Psoas muscle (tissue), 8 donors: Measurements from ENCODE around the gene FRMD6. TPM values are rescaled to one million over a fixed set of nuclear protein-coding genes. Genes with fewer than 3 reads are reported as not detected.

Experiments
- ATAC-seq, 4 donors: fragments of 200-7000 bp; cut with Tn5 transposase; one replicate each; pipeline ENCODE4 v1.9.1; 2020; ENCODE audit warnings: moderate library complexity in 3 of 4, mild to moderate bottlenecking in 2 of 4
- DNase-seq, 2 donors: peaks; one replicate each; pipeline ENCODE4 v3.0.0-alpha.2; 2020
- H3K27ac ChIP-seq: fragments of 200-600 bp; one replicate; pipeline ENCODE4 v1.8.0; 2022
- H3K27me3 ChIP-seq, 3 donors: fragments of 200-600 bp in 1 of 3; one replicate each; pipeline versions ENCODE4 v1.6.1 to v1.8.0; 2013 to 2022; ENCODE audit warnings: low read length in 2 of 3, mild to moderate bottlenecking in 2 of 3, moderate library complexity in 1 of 3; ENCODE audit not compliant: insufficient read depth in 3 of 3
- H3K36me3 ChIP-seq, 2 donors: fragments of 200-600 bp in 1 of 2; one replicate each; pipeline versions ENCODE4 v1.6.1 to v1.8.0; 2013 to 2022; ENCODE audit warnings: low read depth in 1 of 2, mild to moderate bottlenecking in 1 of 2, moderate library complexity in 1 of 2; ENCODE audit not compliant: insufficient read depth in 1 of 2
- H3K4me1 ChIP-seq: fragments of 200-600 bp; one replicate; pipeline ENCODE4 v1.8.0; 2022
- H3K4me3 ChIP-seq: fragments of 200-600 bp; one replicate; pipeline ENCODE4 v1.8.0; 2022; ENCODE audit warnings: mild to moderate bottlenecking
- H3K9me3 ChIP-seq: fragments of 200-600 bp; one replicate; pipeline ENCODE4 v1.8.0; 2022
- CTCF ChIP-seq: fragments of 200-600 bp; IDR thresholded peaks from one replicate; pipeline ENCODE4 v1.8.0; 2022; ENCODE audit warnings: antibody characterized with exemption
- WGBS, 3 donors: extraction: QIAGEN DNeasy Blood & Tissue Kit; methylation state at CpG; one replicate each; pipeline versions ENCODE4 v1.1.6 to v1.1.7; 2013; 5-methylcytosine and 5-hydroxymethylcytosine counted together
- intact Hi-C, 2 donors: fragments of 100-400 bp; cut with DNase I; formaldehyde crosslinking; loops; one replicate each; pipeline versions ENCODE4 v1.11.0 to v1.14.2; 2022
- polyA plus RNA-seq, 3 donors: library from polyadenylated mRNA; stranded (reverse); fragments of 200-250 nt; gene quantifications; one replicate each; pipeline ENCODE4 v1.2.3, GENCODE V29; 2013
- total RNA-seq, 4 donors: library from RNA; stranded (reverse); fragmentation: NEBNext Ultra II Directional in 2 of 4; extraction: Animal tissue kit (Norgen Biotek cat#: 25700) in 2 of 4; gene quantifications; one replicate each; pipeline versions ENCODE4 v1.2.1 to v1.2.4, GENCODE V29; 2021 to 2023
- donor health status: healthy with polysubstance abuse.
- donor health status: DM: no; HTN: no; CAD: no; lungs with moderate emphysema.
- donor health status: Bipolar disorder and iron deficiency.
- donor health status: healthy.
- donor health status: DM: yes; HTN: yes; CAD: no.
- donor health status: DM: no; HTN: no; CAD: no.
- donor health status: DM: no; HTN: no; CAD: no.
- donor health status: DM: yes; HTN: yes; CAD: no.

FRMD6 gene
- total and polyA plus RNA-seq, 7 donors, result 2.5 to 9.8 (median 5.0) TPM

GRCh38 chr14:51657762-51658161 lies 6.1 kb downstream of the FRMD6 start:
- 96 to 100% (median 97%) methylated on average over 1 of the region's 1 CpG for WGBS, 3 donors
- Histone ChIP-seq H3K27ac (no peak overlapping the region), H3K4me3 (no peak overlapping the region), H3K27me3 (no peaks in the 10 kb centered on the region), H3K9me3 (no peaks in the 10 kb centered on the region), H3K4me1 (no peaks in the 10 kb centered on the region), H3K36me3 (no peaks in the 10 kb centered on the region)
- DNase-seq (no peak), ATAC-seq (no peak)
- intact Hi-C loops, result no loop called here
- no peak for TF ChIP-seq CTCF

- Histone ChIP-seq H3K4me1 (no peaks in the 10 kb centered on the region), H3K4me3 (no peak overlapping the region), H3K27ac (no peak overlapping the region), H3K36me3 (no peaks in the 10 kb centered on the region), H3K9me3 (no peaks in the 10 kb centered on the region), H3K27me3 (no peaks in the 10 kb centered on the region)
- ATAC-seq (no peak), DNase-seq (no peak)
- no peak for TF ChIP-seq CTCF
- intact Hi-C loops, result no loop called here
- 72 to 80% (median 74%) methylated on average over 6 of the region's 6 CpGs for WGBS, 3 donors
These were observed 6.9 kb downstream of the FRMD6 start for GRCh38 chr14:51658441-51659173.

- no peak for ATAC-seq
- H3K9me3 ChIP-seq, result no peaks in the 10 kb centered on the region
- H3K36me3 ChIP-seq, result no peaks in the 10 kb centered on the region
- no peak for TF ChIP-seq CTCF
- WGBS, 3 donors, result 94 to 97% (median 95%) methylated on average over 2 of the region's 2 CpGs
- DNase-seq, result no peak
- H3K4me1 ChIP-seq, result no peaks in the 10 kb centered on the region
- no peak overlapping the region for H3K4me3 ChIP-seq
- intact Hi-C loops, result no loop called here
- no peaks in the 10 kb centered on the region for H3K27me3 ChIP-seq
- no peak overlapping the region for H3K27ac ChIP-seq
These were observed 9.0 kb downstream of the FRMD6 start for GRCh38 chr14:51660741-51661140.

- no peak for TF ChIP-seq CTCF
- no peak for DNase-seq
- Histone ChIP-seq H3K27me3 (no peaks in the 10 kb centered on the region), H3K4me1 (no peaks in the 10 kb centered on the region), H3K36me3 (no peaks in the 10 kb centered on the region), H3K4me3 (no peak overlapping the region), H3K27ac (no peak overlapping the region), H3K9me3 (no peaks in the 10 kb centered on the region)
- intact Hi-C loops, result no loop called here
- no peak for ATAC-seq
These were observed 9.8 kb downstream of the FRMD6 start for GRCh38 chr14:51661504-51661903.

GRCh38 chr14:51663783-51664326 lies 12.1 kb downstream of the FRMD6 start:
- WGBS, 3 donors, result 91 to 97% (median 93%) methylated on average over 5 of the region's 5 CpGs
- H3K36me3 ChIP-seq, result no peaks in the 10 kb centered on the region
- H3K4me3 ChIP-seq, result no peak overlapping the region
- no peak for DNase-seq
- no peaks in the 10 kb centered on the region for H3K9me3 ChIP-seq
- no peak for TF ChIP-seq CTCF
- no peaks in the 10 kb centered on the region for H3K4me1 ChIP-seq
- intact Hi-C loops, result no loop called here
- H3K27ac ChIP-seq, result no peak overlapping the region
- H3K27me3 ChIP-seq, result no peaks in the 10 kb centered on the region
- no peak for ATAC-seq
